K562 (cell line): ENCODE measurements around the gene DMXL1. TPM values are rescaled to one million over a fixed set of nuclear protein-coding genes. Genes with fewer than 3 reads are reported as not detected.

Experiments
- GABPB1 ChIP-seq: sonication (generic); formaldehyde crosslinking; IDR thresholded peaks from 2 replicates; pipeline ENCODE4 v1.8.0; 2022; ENCODE audit warnings: mild to moderate bottlenecking, missing genetic modification reagents
- ZNF445 ChIP-seq: fragments of 250-450 bp; sonication (Bioruptor Pico); IDR thresholded peaks from 2 replicates; pipeline ENCODE4 v1.4.0; 2020; ENCODE audit warnings: low read depth, mild to moderate bottlenecking, moderate library complexity
- ZNF583 ChIP-seq: fragments of 250-450 bp; sonication (Bioruptor Pico); IDR thresholded peaks from 2 replicates; pipeline ENCODE4 v1.4.0; 2020
- ZNF75A ChIP-seq: fragments of 450-650 bp; formaldehyde crosslinking; IDR thresholded peaks from 2 replicates; pipeline ENCODE4 v1.4.0; 2020; ENCODE audit warnings: mild to moderate bottlenecking
- polyA plus RNA-seq, 8 experiments: library from polyadenylated mRNA; depleted of rRNA in 4 of 8; stranded (reverse) in 5 of 8; unstranded in 3 of 8; fragments of >200 nt; fragmentation: Nextera tagmentation in 2 of 8; fragmentation: Illumina TruSeq in 1 of 8; extraction: Ambion mirVana in 2 of 8; extraction: Trizol in 1 of 8; gene quantifications; 2 replicates each; pipeline versions ENCODE4 v1.2.1 to v1.2.3, GENCODE V29; 2011 to 2014; ENCODE audit warnings: inconsistent platforms in 1 of 8, missing spikeins in 1 of 8
- total RNA-seq, 7 experiments: library from RNA; depleted of rRNA in 6 of 7; stranded (reverse); fragments of >200 nt in 6 of 7; fragmentation: Illumina TruSeq in 2 of 7; extraction: Trizol in 2 of 7; gene quantifications; 2 replicates each; pipeline versions ENCODE4 v1.2.1 to v1.2.3, GENCODE V29; 2011 to 2021; ENCODE audit warnings: low replicate concordance in 1 of 7
- TF ChIP-seq, protein P1 (sequence below), 2 experiments: fragments of 450-650 bp; IDR thresholded peaks; 2 replicates each; pipeline ENCODE4 v1.6.1; 2016; ENCODE audit warnings: mild to moderate bottlenecking in 2 of 2, borderline replicate concordance in 1 of 2, low read depth in 1 of 2, moderate library complexity in 1 of 2

DMXL1 gene
- total and polyA plus RNA-seq, 9 of the 15 experiments (the other 6 are each of a cell fraction or from before 2014, with no cell fraction given), result 8.3 to 40.3 (median 30.6) TPM

DNA sequence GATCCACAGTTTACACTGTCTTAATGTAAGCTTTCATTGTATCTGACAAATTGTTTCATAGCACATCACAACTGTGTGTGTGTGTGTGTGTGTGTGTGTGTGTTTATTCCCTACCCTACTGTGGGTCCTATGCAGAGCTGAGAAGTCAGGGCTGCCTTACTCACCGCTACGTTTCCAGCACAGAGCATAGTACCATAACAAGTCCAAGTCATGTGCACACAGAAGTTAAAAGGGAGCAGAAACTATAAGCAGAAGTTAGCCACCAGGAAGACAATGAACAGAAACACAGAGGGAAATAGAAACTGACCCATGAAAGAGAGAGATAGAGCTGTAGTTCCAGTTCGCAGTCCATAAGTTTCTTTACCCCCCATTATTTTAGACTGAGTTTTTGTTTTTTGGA, 38.2 kb upstream of the DMXL1 start (continued):
- TF ChIP-seq, protein P1, sequence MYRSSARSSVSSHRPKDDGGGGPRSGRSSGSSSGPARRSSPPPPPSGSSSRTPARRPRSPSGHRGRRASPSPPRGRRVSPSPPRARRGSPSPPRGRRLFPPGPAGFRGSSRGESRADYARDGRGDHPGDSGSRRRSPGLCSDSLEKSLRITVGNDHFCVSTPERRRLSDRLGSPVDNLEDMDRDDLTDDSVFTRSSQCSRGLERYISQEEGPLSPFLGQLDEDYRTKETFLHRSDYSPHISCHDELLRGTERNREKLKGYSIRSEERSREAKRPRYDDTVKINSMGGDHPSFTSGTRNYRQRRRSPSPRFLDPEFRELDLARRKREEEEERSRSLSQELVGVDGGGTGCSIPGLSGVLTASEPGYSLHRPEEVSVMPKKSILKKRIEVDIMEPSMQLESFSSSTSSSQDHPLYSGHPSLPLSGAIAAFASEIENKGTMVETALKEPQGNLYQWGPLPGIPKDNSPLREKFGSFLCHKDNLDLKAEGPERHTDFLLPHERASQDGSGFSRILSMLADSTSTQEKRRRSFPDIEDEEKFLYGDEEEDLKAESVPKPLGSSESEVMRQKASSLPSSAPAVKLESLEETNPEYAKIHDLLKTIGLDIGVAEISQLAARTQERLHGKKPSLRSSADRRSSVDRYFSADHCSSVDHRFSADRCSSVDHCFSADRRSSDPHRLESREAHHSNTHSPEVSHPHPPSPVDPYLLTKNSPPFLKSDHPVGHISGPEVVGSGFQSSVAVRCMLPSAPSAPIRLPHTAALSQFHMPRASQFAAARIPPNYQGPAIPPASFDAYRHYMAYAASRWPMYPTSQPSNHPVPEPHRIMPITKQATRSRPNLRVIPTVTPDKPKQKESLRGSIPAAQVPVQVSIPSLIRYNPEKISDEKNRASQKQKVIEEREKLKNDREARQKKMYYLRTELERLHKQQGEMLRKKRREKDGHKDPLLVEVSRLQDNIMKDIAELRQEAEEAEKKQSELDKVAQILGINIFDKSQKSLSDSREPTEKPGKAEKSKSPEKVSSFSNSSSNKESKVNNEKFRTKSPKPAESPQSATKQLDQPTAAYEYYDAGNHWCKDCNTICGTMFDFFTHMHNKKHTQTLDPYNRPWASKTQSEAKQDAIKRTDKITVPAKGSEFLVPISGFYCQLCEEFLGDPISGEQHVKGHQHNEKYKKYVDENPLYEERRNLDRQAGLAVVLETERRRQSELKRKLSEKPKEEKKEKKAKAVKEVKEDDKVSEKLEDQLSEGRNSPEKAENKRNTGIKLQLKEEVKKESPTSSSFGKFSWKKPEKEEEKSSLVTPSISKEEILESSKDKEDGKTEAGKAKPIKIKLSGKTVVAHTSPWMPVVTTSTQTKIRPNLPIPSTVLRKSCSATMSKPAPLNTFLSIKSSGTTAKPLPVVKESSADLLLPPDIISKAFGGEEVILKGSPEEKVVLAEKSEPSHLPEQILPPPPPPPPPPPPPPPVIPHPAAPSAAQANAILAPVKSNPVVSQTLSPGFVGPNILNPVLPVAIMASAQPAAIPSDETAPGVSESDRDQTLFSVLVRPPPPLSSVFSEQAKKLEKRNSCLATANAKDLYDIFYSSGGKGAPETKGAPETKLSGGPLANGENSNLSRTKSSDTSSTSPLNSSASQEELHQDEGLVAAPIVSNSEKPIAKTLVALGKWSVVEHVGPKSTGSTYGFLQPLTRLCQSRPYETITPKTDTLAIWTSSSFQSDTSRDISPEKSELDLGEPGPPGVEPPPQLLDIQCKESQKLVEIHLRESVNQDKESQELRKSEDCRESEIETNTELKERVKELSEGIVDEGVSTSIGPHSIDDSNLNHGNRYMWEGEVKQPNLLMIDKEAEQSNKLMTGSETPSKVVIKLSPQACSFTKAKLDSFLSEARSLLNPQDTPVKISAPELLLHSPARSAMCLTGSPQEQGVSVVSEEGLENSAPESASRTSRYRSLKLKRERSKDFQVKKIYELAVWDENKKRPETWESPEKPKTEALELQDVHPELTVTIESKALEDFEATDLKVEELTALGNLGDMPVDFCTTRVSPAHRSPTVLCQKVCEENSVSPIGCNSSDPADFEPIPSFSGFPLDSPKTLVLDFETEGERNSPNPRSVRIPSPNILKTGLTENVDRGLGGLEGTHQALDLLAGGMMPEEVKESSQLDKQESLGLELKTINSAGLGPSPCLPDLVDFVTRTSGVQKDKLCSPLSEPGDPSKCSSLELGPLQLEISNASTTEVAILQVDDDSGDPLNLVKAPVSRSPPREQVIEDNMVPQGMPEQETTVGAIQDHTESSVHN (IDR thresholded peaks at IDR 0.05; ENCODE audit: borderline replicate concordance in 1 of 2, low read depth in 1 of 2), result no peak
- TF ChIP-seq GABPB1 (CRISPR knock-in tag) (no peak), ZNF445 (CRISPR knock-in tag) (no peak), ZNF583 (CRISPR knock-in tag) (no peak), ZNF75A (no peak)
